H1 (cell line): ENCODE data around the gene TMTC2. TPM values are rescaled to one million over a fixed set of nuclear protein-coding genes. Genes with fewer than 3 reads are reported as not detected.

Source experiments
- CTCF ChIA-PET: fragments of 300-600 bp; sonication (Branson Sonifier 250); formaldehyde crosslinking; loops from one replicate; lab custom pipeline; 2021; ENCODE audit not compliant: partially characterized antibody; lab: Charles Lee
- POLR2A ChIA-PET: fragments of 300-600 bp; sonication (Branson Sonifier 250); formaldehyde crosslinking; loops from one replicate; lab custom pipeline; 2021; ENCODE audit warnings: inconsistent platforms; ENCODE audit not compliant: partially characterized antibody; lab: Charles Lee
- DNase-seq, 2 experiments: peaks; one replicate each; pipeline versions ENCODE4 v3.0.0 to v3.0.0-alpha.2; 2010 to 2022; ENCODE audit warnings: low spot score in 2 of 2, low read depth in 1 of 2, mixed read lengths in 1 of 2
- FAIRE-seq: peaks from 2 replicates; lab custom pipeline; 2011; peaks lifted over from hg19 to GRCh38; lab: Jason Lieb, UNC
- H2AFZ ChIP-seq: 2 replicates; pipeline ENCODE4 v1.8.1; 2012; ENCODE audit warnings: low read length, inconsistent platforms
- H2AK5ac ChIP-seq: 2 replicates; pipeline ENCODE4 v1.6.1; 2013; ENCODE audit warnings: low read depth, low read length
- H2BK120ac ChIP-seq: replicated peaks from 2 replicates; pipeline ENCODE3; 2013; ENCODE audit warnings: low read depth, low read length, inconsistent platforms
- H2BK12ac ChIP-seq: 2 replicates; pipeline ENCODE4 v1.6.1; 2013; ENCODE audit warnings: low read depth, low read length
- H2BK15ac ChIP-seq: 2 replicates; pipeline ENCODE4 v1.6.1; 2013; ENCODE audit warnings: low read length
- H2BK20ac ChIP-seq: 2 replicates; pipeline ENCODE4 v1.6.1; 2013; ENCODE audit warnings: low read length
- H2BK5ac ChIP-seq: 2 replicates; pipeline ENCODE4 v1.6.1; 2013; ENCODE audit warnings: low read depth, low read length
- H3K14ac ChIP-seq: 2 replicates; pipeline ENCODE4 v1.6.1; 2013; ENCODE audit warnings: inconsistent platforms; ENCODE audit not compliant: insufficient read length
- H3K18ac ChIP-seq: 2 replicates; pipeline ENCODE4 v1.6.1; 2013; ENCODE audit warnings: low read length; ENCODE audit errors: extremely low read depth
- H3K23ac ChIP-seq: 2 replicates; pipeline ENCODE4 v1.6.1; 2013; ENCODE audit warnings: inconsistent platforms; ENCODE audit not compliant: insufficient read length
- H3K23me2 ChIP-seq: 2 replicates; pipeline ENCODE4 v1.6.1; 2013; ENCODE audit warnings: low read depth, low read length
- H3K27ac ChIP-seq: 2 replicates; pipeline ENCODE4 v1.6.1; 2011; ENCODE audit warnings: low read depth, low read length, inconsistent platforms
- H3K27me3 ChIP-seq, 4 experiments: replicated peaks in 1 of 4; 1 replicate in 1 of 4; 2 replicates in 3 of 4; pipeline versions ENCODE4 v1.6.1 to v1.8.1; 2011 to 2013; ENCODE audit warnings: low read length in 3 of 4, mild to moderate bottlenecking in 3 of 4, inconsistent platforms in 2 of 4, mixed read lengths in 2 of 4, moderate library complexity in 1 of 4; ENCODE audit not compliant: control insufficient read depth in 3 of 4, insufficient read depth in 3 of 4; ENCODE audit errors: extremely low read depth in 1 of 4
- H3K36me3 ChIP-seq, 4 experiments: 2 replicates each; pipeline versions ENCODE4 v1.6.1 to v1.8.1; 2011 to 2013; ENCODE audit warnings: mild to moderate bottlenecking in 4 of 4, low read length in 3 of 4, moderate library complexity in 2 of 4, control low read depth in 1 of 4, inconsistent platforms in 1 of 4; ENCODE audit not compliant: insufficient read depth in 4 of 4, control insufficient read depth in 2 of 4
- H3K4ac ChIP-seq: replicated peaks from 2 replicates; pipeline ENCODE3; 2013; ENCODE audit warnings: low read length, low read depth, mixed read lengths, inconsistent platforms; ENCODE audit not compliant: insufficient read length
- H3K4me1 ChIP-seq, 4 experiments: replicated peaks in 1 of 4; 1 replicate in 1 of 4; 2 replicates in 3 of 4; pipeline versions ENCODE4 v1.6.1 to v1.8.1; 2011 to 2013; ENCODE audit warnings: low read length in 3 of 4, inconsistent platforms in 2 of 4, mixed read lengths in 1 of 4; ENCODE audit not compliant: insufficient read depth in 4 of 4, control insufficient read depth in 3 of 4
- H3K4me2 ChIP-seq, 2 experiments: 2 replicates each; pipeline versions ENCODE4 v1.6.1 to v1.8.1; 2011 to 2013; ENCODE audit warnings: low read depth in 2 of 2, low read length in 2 of 2, control low read depth in 1 of 2, inconsistent platforms in 1 of 2, mild to moderate bottlenecking in 1 of 2; ENCODE audit not compliant: insufficient read depth in 1 of 2
- H3K4me3 ChIP-seq, 4 experiments: fragments of 200-600, 300-600 bp in 1 of 4; sonication (generic), shearing (Covaris generic), sonication (Bioruptor Twin) in 1 of 4; 2 replicates each; pipeline versions ENCODE4 v1.5.1 to v1.8.1; 2011 to 2016; ENCODE audit warnings: low read length in 4 of 4, low read depth in 3 of 4, control low read depth in 2 of 4, inconsistent platforms in 2 of 4, mild to moderate bottlenecking in 2 of 4, mixed read lengths in 1 of 4, moderate library complexity in 1 of 4; ENCODE audit not compliant: insufficient read depth in 2 of 4; ENCODE audit errors: extremely low read depth in 1 of 4
- H3K56ac ChIP-seq: replicated peaks from 2 replicates; pipeline ENCODE3; 2013; ENCODE audit warnings: low read depth, mild to moderate bottlenecking, mixed read lengths, low read length, inconsistent platforms; ENCODE audit not compliant: insufficient read length
- H3K79me1 ChIP-seq: 2 replicates; pipeline ENCODE4 v1.6.1; 2013; ENCODE audit warnings: low read depth, low read length, control low read depth
- H3K79me2 ChIP-seq, 2 experiments: 2 replicates each; pipeline versions ENCODE4 v1.6.1 to v1.8.1; 2012 to 2013; ENCODE audit warnings: low read length in 2 of 2, mild to moderate bottlenecking in 2 of 2, inconsistent platforms in 1 of 2; ENCODE audit not compliant: insufficient read depth in 2 of 2, control insufficient read depth in 1 of 2
- H3K9ac ChIP-seq, 4 experiments: replicated peaks in 1 of 4; 1 replicate in 1 of 4; 2 replicates in 3 of 4; pipeline versions ENCODE4 v1.6.1 to v1.8.1; 2011 to 2013; ENCODE audit warnings: low read depth in 3 of 4, low read length in 3 of 4, control low read depth in 2 of 4, mild to moderate bottlenecking in 2 of 4, moderate library complexity in 2 of 4, inconsistent platforms in 1 of 4; ENCODE audit errors: extremely low read depth in 1 of 4
- H3K9me3 ChIP-seq, 2 experiments: 2 replicates each; pipeline versions ENCODE4 v1.6.1 to v1.8.1; 2012 to 2013; ENCODE audit warnings: mild to moderate bottlenecking in 2 of 2, moderate library complexity in 2 of 2, control low read depth in 1 of 2, inconsistent platforms in 1 of 2, low read depth in 1 of 2, low read length in 1 of 2, mixed read lengths in 1 of 2; ENCODE audit not compliant: insufficient read depth in 2 of 2
- H4K20me1 ChIP-seq, 2 experiments: replicated peaks in 1 of 2; 2 replicates each; pipeline versions ENCODE3 to v1.8.1; 2011 to 2013; ENCODE audit warnings: inconsistent platforms in 2 of 2, low read length in 2 of 2, mild to moderate bottlenecking in 1 of 2; ENCODE audit not compliant: insufficient read depth in 2 of 2, control insufficient read depth in 1 of 2
- H4K5ac ChIP-seq: 2 replicates; pipeline ENCODE4 v1.6.1; 2013; ENCODE audit warnings: low read length, low read depth, mixed read lengths, inconsistent platforms; ENCODE audit not compliant: insufficient read length
- H4K8ac ChIP-seq: 2 replicates; pipeline ENCODE4 v1.8.0; 2013; ENCODE audit warnings: mild to moderate bottlenecking, moderate library complexity, low read length, inconsistent platforms; ENCODE audit not compliant: insufficient read depth; ENCODE audit errors: extremely low read depth
- H4K91ac ChIP-seq: replicated peaks from 2 replicates; pipeline ENCODE3; 2013; ENCODE audit warnings: low read length, mixed read lengths, inconsistent platforms; ENCODE audit not compliant: insufficient read length
- BRCA1 ChIP-seq: IDR thresholded peaks from 2 replicates; pipeline ENCODE4 v1.6.1; 2012; ENCODE audit warnings: low read depth, low read length, improper control_type of control experiment
- WGBS, 2 experiments: shearing (Covaris generic) in 1 of 2; methylation state at CpG; one replicate each; pipeline versions ENCODE4 v1.1.6 to v1.1.7; 2013 to 2015; ENCODE audit warnings: low lambda C conversion rate in 2 of 2, mixed read lengths in 2 of 2, inconsistent platforms in 1 of 2, low coverage in 1 of 2, missing lambda C conversion rate in 1 of 2; ENCODE audit not compliant: insufficient replicate concordance in 2 of 2, insufficient coverage in 1 of 2, insufficient read length in 1 of 2; ENCODE audit errors: extremely low coverage in 1 of 2, missing lambda C conversion rate in 1 of 2; 5-methylcytosine and 5-hydroxymethylcytosine counted together
- polyA plus RNA-seq, 7 experiments: library from polyadenylated mRNA; depleted of rRNA in 3 of 7; stranded (reverse) in 5 of 7; unstranded in 2 of 7; fragments of >200 nt in 5 of 7; fragments of 200-250 nt in 2 of 7; gene quantifications; 1 replicate in 5 of 7; 2 replicates in 1 of 7; 4 replicates in 1 of 7; pipeline versions ENCODE4 v1.2.1 to v1.2.3, GENCODE V29; 2011 to 2013; ENCODE audit warnings: missing spikeins in 2 of 7, mixed read lengths in 2 of 7
- total RNA-seq: library from RNA; stranded (reverse); fragmentation: NEBNext Ultra II Directional; extraction: Animal tissue kit (Norgen Biotek cat#: 25700); gene quantifications from 2 replicates; pipeline ENCODE4 v1.2.1, GENCODE V29; 2021
- TF ChIP-seq, protein P1 (sequence below), 3 experiments: IDR thresholded peaks; 1 replicate in 2 of 3; 2 replicates in 1 of 3; pipeline versions ENCODE4 v1.5.1 to v1.6.1; 2011; ENCODE audit warnings: low read length in 3 of 3, mild to moderate bottlenecking in 3 of 3, inconsistent platforms in 2 of 3, low read depth in 1 of 3, moderate library complexity in 1 of 3; ENCODE audit not compliant: insufficient read depth in 1 of 3; ENCODE audit errors: control extremely low read depth in 1 of 3

Gene TMTC2
- total and polyA plus RNA-seq, 2 of the 8 experiments (the other 6 are each of a cell fraction or from before 2014, with no cell fraction given), result 2.3 to 3.9 TPM

- no peak overlapping the region for H2AK5ac ChIP-seq
- 0 out of 2 replicates have a peak, but pooled peaks cover 1% of the 10 kb centered on the region for H3K23me2 ChIP-seq
- no peak overlapping the region for H4K5ac ChIP-seq
- H3K9ac ChIP-seq, result no peak overlapping the region
- H3K56ac ChIP-seq, result no peak overlapping the region
- H3K79me2 ChIP-seq, result no peaks in the 10 kb centered on the region
- no peak overlapping the region for H2BK120ac ChIP-seq
- H4K8ac ChIP-seq, result no peak overlapping the region
- H4K91ac ChIP-seq, result no peak overlapping the region
- no peaks in the 10 kb centered on the region for H3K27me3 ChIP-seq
- H3K4me2 ChIP-seq, result no peak overlapping the region
- CTCF ChIA-PET, result interaction anchor here (0.5 to 2.8 kb wide), 16 partner anchors 34 to 821 kb away, joined by 3 to 23 read pairs (median 3); partner anchors contain the start of gene TMTC2
- H2AFZ ChIP-seq, result no peak overlapping the region
- H3K4me1 ChIP-seq, result peaks cover 0 to 11% (median 0%) of the 10 kb centered on the region in 4 experiments; a peak in 1 of 7 replicates
- POLR2A ChIA-PET, result no interaction called here
- no peak for FAIRE-seq
- H3K27ac ChIP-seq, result no peak overlapping the region
- H3K9me3 ChIP-seq, result peaks cover 17 to 21% of the 10 kb centered on the region in 2 experiments
- H2BK5ac ChIP-seq, result no peak overlapping the region
- H3K79me1 ChIP-seq, result no peaks in the 10 kb centered on the region
- no peak for TF ChIP-seq BRCA1
- TF ChIP-seq, protein P1, sequence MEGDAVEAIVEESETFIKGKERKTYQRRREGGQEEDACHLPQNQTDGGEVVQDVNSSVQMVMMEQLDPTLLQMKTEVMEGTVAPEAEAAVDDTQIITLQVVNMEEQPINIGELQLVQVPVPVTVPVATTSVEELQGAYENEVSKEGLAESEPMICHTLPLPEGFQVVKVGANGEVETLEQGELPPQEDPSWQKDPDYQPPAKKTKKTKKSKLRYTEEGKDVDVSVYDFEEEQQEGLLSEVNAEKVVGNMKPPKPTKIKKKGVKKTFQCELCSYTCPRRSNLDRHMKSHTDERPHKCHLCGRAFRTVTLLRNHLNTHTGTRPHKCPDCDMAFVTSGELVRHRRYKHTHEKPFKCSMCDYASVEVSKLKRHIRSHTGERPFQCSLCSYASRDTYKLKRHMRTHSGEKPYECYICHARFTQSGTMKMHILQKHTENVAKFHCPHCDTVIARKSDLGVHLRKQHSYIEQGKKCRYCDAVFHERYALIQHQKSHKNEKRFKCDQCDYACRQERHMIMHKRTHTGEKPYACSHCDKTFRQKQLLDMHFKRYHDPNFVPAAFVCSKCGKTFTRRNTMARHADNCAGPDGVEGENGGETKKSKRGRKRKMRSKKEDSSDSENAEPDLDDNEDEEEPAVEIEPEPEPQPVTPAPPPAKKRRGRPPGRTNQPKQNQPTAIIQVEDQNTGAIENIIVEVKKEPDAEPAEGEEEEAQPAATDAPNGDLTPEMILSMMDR (IDR thresholded peaks at IDR 0.05; ENCODE audit: control extremely low read depth in 1 of 3, insufficient read depth in 1 of 3, low read depth in 1 of 3, low read length in 3 of 3), result no peak
- no peak overlapping the region for H3K23ac ChIP-seq
- H2BK20ac ChIP-seq, result peak overlapping the region; percentile 17; the same call in 1 of the 2 replicates
- DNase-seq, result no peak
- H2BK12ac ChIP-seq, result peak overlapping the region; percentile 50; the same call in 1 of the 2 replicates
- no peak overlapping the region for H3K14ac ChIP-seq
- 0 out of 2 replicates have a peak overlapping the region, but pooled peaks have one; percentile 3 for H2BK15ac ChIP-seq
- peaks cover 0 to 13% (median 6%) of the 10 kb centered on the region in 4 experiments; a peak in 5 of 8 replicates for H3K36me3 ChIP-seq
- H3K4me3 ChIP-seq, result no peak overlapping the region
- no peaks in the 10 kb centered on the region for H4K20me1 ChIP-seq
- H3K4ac ChIP-seq, result peak overlapping the region; percentile 4
- WGBS, 2 experiments, result 97% methylated on average over 6 of the region's 6 CpGs; no CpG with 5 or more reads in 1 of the 2 experiments
- H3K18ac ChIP-seq, result no peak overlapping the region
These were observed 319.0 kb downstream of the TMTC2 start for GRCh38 chr12:83005534-83006197.
